GM12864 (cell line): ENCODE results near the gene TMEM63A.

Source experiments
- DNase-seq: peaks from one replicate; pipeline ENCODE4 v3.0.0-alpha.2; 2011; ENCODE audit warnings: low read depth
- H3K4me3 ChIP-seq: 2 replicates; pipeline ENCODE4 v1.5.1; 2011; ENCODE audit warnings: mild to moderate bottlenecking, low read depth, low read length, control low read depth
- CTCF ChIP-seq: IDR thresholded peaks from 2 replicates; pipeline ENCODE4 v1.5.1; 2011; ENCODE audit warnings: low read depth, mild to moderate bottlenecking, moderate library complexity, low read length, control low read depth, inconsistent platforms; ENCODE audit errors: missing control alignments

TMEM63A gene

GRCh38 chr1:225908773-225909172 lies 26.6 kb upstream of the TMEM63A start:
- DNase-seq: no peak
- TF ChIP-seq CTCF: no peak
- no peak overlapping the region for H3K4me3 ChIP-seq

- no peak for TF ChIP-seq CTCF
These were observed 25.9 kb upstream of the TMEM63A start for GRCh38 chr1:225908013-225908640.

GRCh38 chr1:225907341-225907740 lies 25.2 kb upstream of the TMEM63A start:
- no peak for TF ChIP-seq CTCF

More at GRCh38 chr1:225908013-225908640, 25.9 kb upstream of the TMEM63A start:
- no peak for DNase-seq
- H3K4me3 ChIP-seq: no peak overlapping the region

GRCh38 chr1:225906467-225906866 lies 24.3 kb upstream of the TMEM63A start:
- no peak for TF ChIP-seq CTCF
- DNase-seq: no peak
- H3K4me3 ChIP-seq: no peak overlapping the region

More at GRCh38 chr1:225907341-225907740, 25.2 kb upstream of the TMEM63A start:
- H3K4me3 ChIP-seq: no peak overlapping the region
- DNase-seq: no peak

- no peak overlapping the region for H3K4me3 ChIP-seq
- no peak for DNase-seq
- TF ChIP-seq CTCF: no peak
These were observed 21.4 kb upstream of the TMEM63A start for GRCh38 chr1:225903623-225904022.

- no peak for DNase-seq
These were observed 17.1 kb upstream of the TMEM63A start for GRCh38 chr1:225899044-225899925.

More at GRCh38 chr1:225899044-225899925, 17.1 kb upstream of the TMEM63A start:
- no peak overlapping the region for H3K4me3 ChIP-seq
- no peak for TF ChIP-seq CTCF
